Fibroblast of skin of right quadriceps (primary cell): ENCODE data around the gene TWIST2.

Experiments used
- DNase-seq: peaks from one replicate; pipeline ENCODE4 v3.0.0-alpha.2; 2013

Gene TWIST2

DNA sequence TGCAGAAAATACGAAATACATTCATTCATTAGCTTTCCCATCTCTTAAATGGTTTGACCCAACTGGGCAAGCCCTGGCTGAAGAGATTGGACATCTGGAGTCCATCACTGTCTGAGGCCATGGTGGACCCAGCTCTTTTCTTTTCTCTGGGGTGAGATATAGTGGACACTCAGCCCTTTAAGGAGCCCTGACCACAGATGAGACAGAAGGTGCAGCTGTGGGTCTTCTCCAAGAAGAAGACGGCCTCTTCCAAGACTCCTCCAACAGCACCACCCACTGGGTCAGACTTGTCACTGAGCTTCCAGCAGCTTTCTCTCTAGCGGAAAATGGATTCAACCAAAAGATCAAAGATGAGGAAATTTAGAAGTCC, 27.2 kb downstream of the TWIST2 start:
- no peak for DNase-seq

DNA sequence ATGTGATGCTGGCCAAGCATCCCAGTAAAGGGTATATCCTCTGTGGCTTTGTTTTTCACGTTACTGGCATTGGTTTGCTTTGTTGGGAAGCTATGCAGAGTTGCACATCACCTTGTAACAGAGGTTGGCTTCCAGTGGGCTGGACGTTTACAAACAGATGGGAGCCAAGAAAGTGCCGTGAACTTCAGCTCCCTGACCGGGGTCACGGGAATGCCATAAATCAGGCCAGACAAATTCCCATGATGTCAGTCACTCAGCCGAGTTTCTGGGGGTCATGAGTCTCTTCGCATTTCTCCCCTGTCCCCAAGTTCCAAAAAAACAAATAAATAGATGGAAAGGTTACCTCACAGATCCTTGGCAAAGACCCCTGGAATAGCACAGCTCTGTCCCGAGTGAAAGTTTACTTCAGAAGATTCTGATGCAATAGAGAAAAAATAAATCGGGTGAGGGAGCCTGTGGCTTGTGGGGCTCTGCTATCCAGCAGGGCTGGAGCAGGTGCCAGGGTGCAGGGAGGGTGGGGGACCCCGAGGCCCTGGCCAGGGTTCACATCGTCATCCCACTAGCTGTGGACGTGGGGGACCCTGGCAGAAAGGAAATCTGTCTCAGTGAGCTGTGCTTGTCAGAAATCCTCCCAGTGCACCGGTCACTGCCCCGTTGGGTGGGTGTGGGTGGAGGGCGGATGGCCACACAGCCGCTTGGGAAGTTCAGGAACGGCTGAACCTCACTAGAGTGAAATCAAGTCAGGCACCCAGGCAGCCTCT, 27.8 kb downstream of the TWIST2 start:
- DNase-seq = no peak

DNA sequence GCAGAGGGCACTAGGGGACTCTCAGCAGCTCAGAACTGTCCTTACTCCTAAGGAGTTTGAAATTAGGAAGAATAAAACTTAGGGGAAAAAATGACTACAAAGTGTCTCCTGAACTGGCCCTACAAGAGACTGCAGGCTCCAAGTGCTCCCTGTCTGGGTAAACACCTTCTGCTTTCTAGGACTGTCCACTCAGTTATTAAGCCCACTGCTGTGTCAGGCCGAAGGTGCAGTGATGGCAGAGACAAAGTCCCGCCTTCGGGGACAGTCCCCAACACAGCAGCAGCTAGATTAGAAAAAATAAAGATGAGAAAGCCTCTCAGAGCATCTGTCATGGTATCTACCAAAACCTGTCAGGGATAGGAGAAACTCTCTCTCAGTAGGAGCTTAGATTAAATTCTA, 28.3 kb downstream of the TWIST2 start:
- DNase-seq = no peak

DNA sequence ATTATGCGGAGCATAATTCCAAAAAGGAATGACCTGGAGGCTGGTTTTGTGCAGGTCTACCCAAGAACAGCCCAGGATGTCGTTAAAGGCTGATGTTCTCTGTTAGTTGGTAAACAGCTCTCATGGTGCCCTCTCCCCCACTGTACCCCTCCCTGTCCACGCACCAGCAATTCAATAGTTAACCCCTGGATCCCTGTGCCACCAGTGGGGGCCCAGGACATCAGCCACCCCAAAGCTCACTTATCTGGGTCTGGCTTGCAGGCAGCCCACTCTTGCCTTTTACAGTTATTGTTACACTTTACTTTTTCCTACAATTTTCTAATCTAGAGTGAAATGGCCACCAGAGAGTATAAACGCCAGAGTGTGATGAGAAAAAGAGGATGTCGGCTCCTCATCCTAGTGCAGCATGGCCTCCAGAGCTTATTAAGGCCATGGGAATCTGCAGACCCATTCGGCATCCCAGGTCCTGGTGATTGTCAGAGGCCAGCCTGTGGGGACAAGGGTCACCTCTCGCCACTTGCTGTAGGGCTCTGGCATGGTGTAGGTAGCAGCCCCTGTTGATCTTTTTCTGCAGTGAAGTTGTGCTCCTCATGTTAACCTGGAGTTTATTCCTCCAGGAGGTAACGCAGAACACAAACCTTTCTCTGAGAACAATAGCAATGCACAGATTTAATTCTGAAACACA, 30.3 kb downstream of the TWIST2 start:
- DNase-seq = no peak

DNA sequence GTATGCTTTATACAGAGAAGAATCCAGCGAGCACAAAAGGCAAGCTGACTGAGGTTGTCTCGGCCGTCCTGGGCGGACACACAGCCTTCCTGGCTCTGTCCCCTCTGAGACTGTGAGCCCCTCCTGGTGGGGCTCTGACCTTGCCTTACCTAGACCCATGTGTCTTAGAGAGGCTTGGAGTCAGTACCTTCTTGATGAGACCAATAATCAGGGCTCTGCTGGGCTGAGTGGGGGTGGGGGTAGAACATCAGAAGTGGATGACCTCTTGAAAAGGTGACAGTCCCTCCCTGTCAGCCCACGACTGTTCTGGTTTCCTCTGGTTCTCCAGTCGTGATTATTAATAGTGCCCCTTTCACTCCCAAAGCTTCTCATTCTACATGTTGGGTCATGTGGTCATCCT, 31.2 kb downstream of the TWIST2 start:
- DNase-seq = no peak

DNA sequence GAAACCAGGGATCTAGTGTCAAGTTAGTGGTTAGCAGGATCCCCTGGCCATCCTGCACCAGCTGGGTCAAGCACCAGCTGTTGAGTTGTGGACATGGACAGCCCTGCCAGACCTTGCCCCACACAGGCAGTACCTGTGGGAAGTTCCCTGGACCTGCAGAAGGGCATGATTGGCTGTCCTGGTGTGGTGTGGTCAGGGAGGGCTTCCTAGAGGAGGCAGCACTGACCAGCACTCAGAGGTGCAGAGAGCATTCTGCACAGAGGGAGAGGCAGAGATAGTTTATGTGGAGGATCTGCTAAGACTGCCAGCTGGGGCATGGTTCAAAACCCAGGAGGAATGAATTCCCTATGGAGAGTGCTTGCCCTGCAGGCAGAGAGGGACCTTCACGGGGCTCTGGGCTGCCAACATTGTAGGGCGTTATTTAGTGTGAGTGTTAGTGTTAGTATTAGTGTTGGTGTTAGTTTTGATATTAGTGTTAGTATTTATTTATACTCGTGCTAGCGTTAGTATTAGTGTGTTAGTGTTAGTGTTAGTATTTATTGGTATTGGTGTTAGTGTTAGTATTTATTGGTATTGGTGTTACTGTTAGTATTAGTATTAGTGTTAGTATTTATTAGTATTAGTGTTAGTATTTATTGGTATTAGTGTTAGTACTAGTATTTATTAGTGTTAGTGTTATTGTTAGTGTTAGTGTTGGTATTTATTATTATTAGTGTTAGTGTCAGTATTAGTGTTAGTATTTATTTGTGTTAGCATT, 31.9 kb downstream of the TWIST2 start:
- DNase-seq = no peak

DNA sequence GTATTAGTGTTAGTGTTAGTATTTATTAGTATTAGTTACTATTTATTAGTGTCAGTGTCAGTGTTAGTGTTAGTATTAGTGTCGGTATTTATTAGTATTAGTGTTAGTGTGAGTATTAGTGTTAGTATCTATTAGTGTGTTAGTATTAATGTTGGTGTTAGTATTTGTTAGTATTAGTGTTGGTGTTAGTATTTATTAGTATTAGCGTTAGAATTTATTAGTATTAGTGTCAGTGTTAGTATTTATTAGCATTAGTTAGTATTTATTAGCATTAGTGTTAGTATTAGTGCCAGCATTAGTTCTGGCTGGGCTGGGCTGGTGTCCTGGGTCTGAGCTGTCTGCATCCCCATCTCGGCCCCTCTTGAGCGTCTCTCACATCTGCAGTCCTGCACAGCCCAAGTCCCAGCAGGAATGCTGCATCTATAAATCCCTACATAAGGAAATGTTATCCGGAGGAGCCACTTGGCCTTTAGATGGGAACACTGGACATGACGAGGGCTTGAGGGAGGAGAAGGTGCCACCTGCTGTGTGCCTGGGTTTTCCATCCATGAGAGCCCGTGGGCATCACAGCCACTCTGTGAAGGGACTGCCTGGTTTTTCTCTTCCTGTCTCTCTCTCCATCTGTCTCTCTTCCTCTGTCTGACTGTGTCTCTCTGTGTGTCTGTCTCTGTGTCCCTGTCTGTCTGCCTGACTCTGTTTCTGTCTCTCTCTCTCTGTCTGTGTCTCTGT, 33.6 kb downstream of the TWIST2 start:
- DNase-seq = no peak

DNA sequence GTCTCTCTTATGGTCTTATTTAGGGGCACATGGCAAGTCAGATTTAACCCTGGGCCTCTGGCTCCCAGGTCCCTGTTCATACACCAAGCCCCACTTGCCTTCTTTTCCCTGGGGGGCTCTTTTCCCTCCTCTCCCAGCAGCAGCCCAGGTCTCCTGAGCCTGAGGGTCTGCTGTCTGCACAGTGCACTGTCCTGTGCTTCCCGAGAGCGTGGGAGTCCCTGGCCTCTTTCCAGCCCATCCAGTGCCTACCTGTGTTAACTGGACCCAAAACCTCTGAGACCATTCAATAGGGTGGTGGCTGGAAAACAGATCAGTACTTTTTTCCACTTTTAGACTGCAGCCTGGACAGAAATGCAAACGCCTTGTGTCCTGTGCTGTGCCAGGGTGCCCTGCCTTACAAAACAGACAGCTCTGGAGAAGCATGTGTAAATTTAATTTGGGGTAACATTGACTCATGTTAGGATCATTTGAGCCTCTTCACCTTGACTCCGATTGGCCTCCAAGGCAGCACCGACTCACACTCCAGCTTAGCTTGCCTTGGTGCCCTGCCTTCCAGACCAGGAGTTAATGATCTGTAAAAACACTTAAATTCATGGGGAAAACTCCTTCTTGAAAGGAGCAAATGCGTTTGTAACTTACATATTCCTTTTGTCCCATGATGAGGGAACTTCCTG, 34.3 kb downstream of the TWIST2 start:
- no peak for DNase-seq

DNA sequence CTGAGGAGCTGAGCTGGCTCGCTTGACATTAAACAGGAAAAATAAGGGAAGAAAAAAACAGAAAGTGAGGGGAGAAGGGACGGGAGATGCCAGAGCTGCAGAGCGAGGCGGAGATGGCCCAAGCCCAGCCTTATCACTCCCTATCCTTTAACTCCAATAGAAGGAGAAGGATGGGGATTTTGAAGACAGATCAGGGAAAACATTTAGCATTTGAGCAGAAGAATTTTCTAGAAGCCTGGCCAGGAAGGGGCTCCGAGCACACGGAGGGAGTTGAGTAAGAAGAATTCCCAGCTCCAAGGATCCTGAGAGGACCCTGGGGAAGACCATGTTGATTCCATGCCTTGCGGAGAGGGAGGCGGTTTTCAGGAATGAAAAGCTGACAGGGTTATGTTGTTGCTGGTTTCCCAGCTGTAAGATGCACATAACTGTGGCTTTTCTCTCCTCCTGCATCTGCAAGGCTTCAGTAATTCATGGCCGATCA, 35.6 kb downstream of the TWIST2 start:
- DNase-seq = peak; percentile 97

DNA sequence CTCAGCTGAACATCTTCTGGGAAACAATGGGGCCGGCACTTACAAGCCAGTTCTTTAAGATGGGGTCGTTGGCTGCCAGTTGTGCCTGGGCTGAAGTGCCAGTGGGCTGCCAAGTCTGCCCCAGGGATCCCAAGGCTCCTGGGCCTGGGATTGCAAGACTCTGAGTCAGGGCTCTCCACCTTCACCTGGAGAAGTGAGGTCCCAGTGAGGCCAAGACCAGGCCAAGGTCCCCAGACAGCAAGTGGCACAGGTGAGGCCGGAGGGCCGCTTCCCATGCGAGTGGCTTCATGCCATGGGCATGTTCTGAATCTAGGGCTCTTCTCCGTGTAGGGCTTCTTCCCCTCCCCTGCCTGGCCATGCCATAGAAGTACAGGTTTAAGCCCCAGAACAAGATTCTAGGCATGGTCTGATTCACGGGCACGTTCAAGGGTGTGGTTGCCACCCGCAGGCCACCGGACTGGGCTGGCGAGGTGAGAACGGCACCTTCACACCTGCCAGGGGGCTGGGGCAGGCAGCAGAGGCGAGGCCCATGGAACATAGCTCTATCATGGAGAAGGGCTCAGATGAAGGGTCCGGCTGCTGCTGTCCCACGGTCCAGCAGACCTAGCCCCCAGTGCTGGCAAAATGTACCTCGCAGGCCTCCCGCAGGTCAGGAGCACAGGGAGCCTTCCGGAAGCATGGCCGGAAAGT, 36.4 kb downstream of the TWIST2 start:
- no peak for DNase-seq

DNA sequence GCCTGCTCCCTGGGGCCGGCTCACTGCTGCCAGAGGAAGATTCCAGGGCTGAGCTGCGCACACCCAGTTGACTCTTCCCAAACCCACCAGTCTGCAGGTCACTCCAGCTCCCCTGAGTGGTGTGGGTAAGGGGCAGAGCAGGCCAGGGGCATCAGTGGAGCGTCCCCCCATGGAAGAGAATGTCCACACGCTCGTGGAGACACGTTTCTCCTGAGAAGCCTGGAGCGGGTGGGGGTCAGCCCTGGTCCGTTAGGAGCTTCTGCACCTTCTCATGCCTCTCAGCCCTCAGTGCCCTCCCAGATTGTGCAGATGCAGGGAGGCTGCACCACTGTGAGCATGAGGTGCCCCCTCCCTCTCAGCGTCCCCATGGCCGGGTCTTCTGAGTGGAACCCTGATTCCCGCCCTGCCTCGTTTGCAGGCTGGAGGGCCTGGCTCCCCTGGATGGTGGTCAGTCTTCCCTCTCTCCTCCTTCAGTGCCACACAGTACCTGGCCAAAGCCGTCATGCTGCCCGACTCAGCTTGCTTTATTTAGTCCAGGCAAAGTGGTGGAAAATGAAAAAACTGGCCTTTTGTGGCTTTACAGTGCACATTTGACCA, 37.0 kb downstream of the TWIST2 start:
- DNase-seq = no peak

DNA sequence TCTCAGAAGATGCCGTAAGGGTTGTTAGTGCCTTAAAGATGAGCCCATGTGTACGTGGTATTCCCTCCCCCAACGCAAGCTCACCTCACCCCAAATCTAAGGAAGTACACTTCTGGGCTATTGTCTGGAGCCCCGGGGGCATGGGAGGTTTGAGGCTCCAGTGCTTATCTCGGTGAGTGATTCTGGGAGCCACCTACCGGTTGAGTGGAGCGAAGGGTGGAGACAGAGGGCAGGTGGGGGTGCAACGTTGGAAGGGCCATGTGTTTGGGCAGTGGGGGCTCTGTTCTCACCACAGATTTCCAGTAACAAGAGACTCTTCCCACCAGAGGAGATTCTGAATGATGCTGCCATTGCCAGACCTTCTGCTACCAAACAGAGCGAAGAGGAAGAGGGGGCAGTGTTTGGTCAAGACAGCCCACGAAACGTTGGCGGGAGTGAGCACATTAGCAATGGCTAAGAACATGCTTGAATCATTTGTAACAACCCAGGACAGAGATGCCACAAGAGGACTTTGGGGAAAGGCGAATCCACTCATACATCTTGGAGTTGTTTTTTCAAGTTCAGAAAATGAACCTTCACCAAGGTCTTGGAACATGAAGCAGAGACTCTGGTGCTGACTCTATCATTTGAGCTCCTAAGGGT, 38.7 kb downstream of the TWIST2 start:
- DNase-seq = no peak

DNA sequence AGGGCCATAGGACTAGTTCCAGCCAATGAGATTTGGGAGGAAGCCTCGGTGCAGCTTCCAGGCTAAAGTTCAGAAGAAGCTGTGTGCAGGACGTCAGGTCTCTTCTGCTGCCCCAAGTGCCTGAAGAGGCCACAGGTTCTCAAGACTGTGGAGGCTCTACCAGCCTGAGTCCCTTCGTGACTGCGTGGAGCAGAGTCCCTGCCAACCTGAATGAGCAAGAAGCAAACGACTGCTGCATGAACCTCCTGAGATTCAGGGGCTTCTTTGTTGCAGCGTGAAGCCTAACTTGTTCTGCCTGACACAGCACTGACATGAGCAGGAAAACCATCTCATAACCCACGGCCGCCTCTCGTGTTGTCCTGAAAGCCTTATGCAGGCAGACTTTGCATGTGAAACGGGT, 39.7 kb downstream of the TWIST2 start:
- no peak for DNase-seq

DNA sequence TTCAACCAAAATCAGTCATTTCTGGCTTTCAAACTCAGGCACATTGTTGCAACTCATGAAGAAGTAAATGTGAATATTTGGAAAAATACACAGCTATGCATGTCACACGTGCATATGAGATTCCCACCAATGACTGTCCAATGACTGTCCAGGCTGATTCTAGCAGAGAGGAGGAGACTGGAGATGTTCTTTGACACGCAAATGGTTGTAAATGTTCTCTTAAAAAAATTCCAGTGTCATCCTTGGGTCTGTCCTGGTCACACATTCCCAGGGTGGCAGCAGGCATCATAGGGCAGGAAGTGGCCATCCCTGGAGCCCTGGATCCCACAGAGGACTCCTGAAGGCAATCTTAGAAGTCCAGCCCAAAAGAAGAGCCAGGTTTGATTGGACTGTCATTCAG, 40.9 kb downstream of the TWIST2 start:
- no peak for DNase-seq

DNA sequence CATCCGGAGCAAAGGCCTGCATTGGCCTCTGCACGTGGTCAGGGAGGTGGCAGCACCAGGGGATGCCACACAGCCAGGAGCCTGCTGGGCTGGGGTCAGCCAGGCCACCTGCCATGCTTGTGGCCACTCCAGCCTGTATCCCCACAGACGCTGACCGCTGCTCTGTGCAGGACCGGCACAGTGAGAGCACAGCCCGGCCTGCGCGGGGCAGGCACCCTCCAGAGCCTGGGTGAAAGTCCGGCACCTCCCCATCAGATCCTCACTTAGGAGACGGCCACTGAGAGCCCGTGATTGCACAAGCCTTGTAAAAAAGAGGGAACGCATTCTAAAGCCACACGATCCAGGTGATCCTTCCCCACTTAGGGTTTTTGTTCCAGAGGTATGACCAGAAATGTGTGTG, 42.2 kb downstream of the TWIST2 start:
- DNase-seq = no peak

DNA sequence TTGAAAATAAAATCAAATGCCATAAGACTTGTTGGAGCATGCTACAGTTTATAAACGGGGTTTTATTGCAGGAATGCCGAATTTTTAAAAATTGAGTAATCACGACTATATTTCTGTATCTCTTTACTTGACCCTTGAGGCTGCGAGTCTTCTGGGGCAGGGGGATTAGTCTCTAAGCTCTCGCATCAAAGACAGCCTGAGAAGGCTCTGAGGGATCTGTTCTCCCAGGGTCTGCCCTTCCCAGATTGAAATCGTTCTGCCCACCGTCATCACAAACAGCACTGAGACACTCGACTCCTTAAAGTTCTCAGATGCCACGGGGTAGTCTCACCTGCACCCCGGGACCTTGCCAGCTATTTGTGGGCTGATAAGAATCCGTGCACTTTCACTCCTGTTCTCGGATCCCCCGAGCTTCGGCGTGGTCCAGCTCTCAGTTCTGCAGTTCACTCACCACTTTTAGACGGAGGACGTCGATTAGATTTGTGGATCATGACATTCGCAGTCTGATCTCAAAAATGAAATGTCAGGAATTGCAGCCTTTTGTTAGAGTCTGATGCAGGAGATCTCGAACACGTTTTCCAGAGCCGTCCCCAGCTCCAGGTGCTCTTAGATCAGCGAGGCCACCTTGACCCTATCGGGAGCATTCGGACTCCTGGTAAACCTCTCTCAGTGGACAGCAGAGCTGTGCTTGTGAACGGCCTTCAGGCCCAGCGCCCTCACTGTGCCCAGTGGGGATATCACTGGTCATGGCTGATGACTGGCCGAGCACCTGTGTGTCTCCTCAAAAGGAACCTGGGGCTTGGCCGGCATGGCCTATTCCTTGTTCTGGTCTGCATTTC, 43.0 kb downstream of the TWIST2 start:
- DNase-seq = no peak

DNA sequence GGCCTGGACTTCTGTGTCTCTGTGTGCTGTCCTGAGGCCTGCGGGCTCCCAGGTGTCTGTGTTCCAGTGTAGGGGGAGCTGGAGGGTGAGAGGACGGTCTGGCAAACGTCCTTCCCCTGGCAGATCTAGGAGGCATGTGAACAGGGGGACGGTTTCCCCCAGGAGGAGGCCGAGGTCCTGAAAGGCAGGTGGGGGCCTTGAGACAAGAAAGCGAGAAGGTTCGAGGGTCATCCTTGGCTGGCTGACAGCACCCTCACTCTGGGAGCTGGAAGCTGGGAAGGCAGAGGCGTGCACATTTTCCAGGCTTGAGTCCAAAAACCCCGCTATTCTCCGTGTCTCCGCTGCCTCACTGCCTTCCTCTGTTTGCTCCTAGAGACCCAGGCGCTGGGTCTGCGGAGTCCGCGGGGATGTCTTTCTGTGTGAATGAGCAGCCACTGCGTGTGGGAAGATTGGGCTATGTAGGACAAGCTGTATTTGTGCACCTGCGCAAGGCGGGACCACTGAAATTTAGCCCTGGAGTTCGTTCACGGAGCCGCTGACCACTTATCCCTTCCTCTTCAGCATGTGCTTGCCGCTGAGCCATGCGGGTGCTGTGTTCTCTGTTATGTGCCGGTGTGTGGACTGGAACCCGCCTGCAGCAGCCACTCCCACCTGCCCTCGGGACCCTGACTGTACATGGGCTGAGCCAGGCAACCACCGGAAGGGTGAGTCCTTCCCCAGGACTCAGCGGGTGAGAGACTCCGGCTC, 43.7 kb downstream of the TWIST2 start:
- peak; percentile 65 for DNase-seq

DNA sequence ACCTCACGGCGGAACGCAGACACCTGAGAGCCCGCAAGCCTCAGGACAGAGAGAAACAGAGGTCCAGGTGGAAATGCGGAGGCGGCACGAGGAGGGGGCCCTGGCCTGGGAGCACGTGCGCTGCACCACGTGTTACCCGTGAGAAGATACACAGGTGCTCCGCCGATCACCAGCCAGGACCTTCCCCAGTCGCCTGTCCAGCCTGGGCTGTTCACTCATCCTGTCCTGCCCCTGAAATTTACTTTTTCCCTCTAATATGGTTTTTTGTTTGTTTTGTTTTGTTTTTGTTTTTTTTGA, 44.3 kb downstream of the TWIST2 start:
- DNase-seq = no peak

DNA sequence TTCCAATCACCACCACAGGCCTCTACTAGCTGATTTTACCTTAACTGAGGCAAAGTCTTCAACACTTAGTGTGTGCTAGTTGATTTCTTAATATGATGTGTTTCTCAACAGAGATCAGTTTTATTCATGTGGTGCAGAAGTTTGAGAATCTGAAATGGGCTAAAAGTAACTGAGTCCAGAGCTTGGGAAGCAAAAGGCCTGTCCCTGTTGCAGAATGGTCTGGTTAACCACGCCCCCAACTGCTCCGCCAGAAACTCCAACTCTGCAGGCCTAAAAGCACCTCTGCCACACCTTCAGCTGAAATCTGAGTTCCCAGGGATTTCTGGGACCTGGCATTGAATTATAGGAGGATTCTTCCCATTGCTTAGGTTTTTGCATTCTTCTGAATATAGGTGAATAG, 44.9 kb downstream of the TWIST2 start:
- DNase-seq = no peak
